Hair follicle dermal papilla cell (primary cell): Measurements from ENCODE around the gene WNT8B. TPM values are rescaled to one million over a fixed set of nuclear protein-coding genes. Genes with fewer than 3 reads are reported as not detected.

Experiments
- total RNA-seq: library from RNA; depleted of rRNA; stranded (reverse); fragments of >200 nt; gene quantifications from 2 replicates; pipeline ENCODE4 v1.2.3, GENCODE V29; 2012

Gene WNT8B
- not detected in 2 replicates for total RNA-seq

GRCh38 chr10:100462709-100463108, at the start of gene WNT8B:
Gene WNT8B, plus strand, starts transcription at chr10:100463009. Its CDS starts 160 bp downstream, at chr10:100463169.

GRCh38 chr10:100519311-100520051, 56.7 kb downstream of the WNT8B start, which contains the start of gene SEC31B:
Gene SEC31B, minus strand, starts transcription at chr10:100519861. Its CDS starts 2,909 bp downstream, at chr10:100516952.

GRCh38 chr10:100529475-100530298, 66.9 kb downstream of the WNT8B start, which contains the start of gene NDUFB8:
Gene NDUFB8, minus strand, starts transcription at chr10:100529871. Its CDS starts 20 bp downstream, at chr10:100529851.

Other genes starting within 250 kb of the WNT8B start
- 20.0 and 22.9 TPM in 2 replicates for gene CHUK, start 233.4 kb upstream of the WNT8B start, total RNA-seq
- gene CWF19L1, start 195.4 kb upstream of the WNT8B start, total RNA-seq = 16.2 and 16.8 TPM in 2 replicates
- 20.4 and 33.2 TPM in 2 replicates for gene BLOC1S2, start 176.3 kb upstream of the WNT8B start, total RNA-seq
- not detected in 2 replicates for gene PKD2L1, start 132.8 kb upstream of the WNT8B start, total RNA-seq
- 856 and 1,449 TPM in 2 replicates for gene SCD, start 115.8 kb upstream of the WNT8B start, total RNA-seq
- 5.1 and 7.1 TPM in 2 replicates for gene SEC31B, start 56.9 kb downstream of the WNT8B start, total RNA-seq
- 81.3 and 86.6 TPM in 2 replicates for gene NDUFB8, start 66.9 kb downstream of the WNT8B start, total RNA-seq
- 9.9 and 11.2 TPM in 2 replicates for gene HIF1AN, start 72.9 kb downstream of the WNT8B start, total RNA-seq